Karpas-422 (cell line): ENCODE results near the gene TFCP2L1. TPM values are rescaled to one million over a fixed set of nuclear protein-coding genes. Genes with fewer than 3 reads are reported as not detected.
"Not testable (repeated sequence)": the region's sequence is repeated elsewhere in the genome, so short reads cannot be mapped to it uniquely, and the experiment has no call there.

ENCODE experiments used
- DNase-seq: peaks from one replicate; pipeline ENCODE4 v3.0.0-alpha.2; 2015
- H2AFZ ChIP-seq: fragments of 200-600 bp; sonication (generic); 2 replicates; pipeline ENCODE4 v1.6.1; 2014; ENCODE audit warnings: antibody characterized with exemption, low read length, mixed read lengths
- H3K27ac ChIP-seq: fragments of 200-600 bp; sonication (generic); 2 replicates; pipeline ENCODE4 v1.5.1; 2014; ENCODE audit warnings: mild to moderate bottlenecking, low read length, moderate library complexity
- H3K27me3 ChIP-seq: fragments of 200-600 bp; sonication (generic); 2 replicates; pipeline ENCODE4 v1.6.1; 2014; ENCODE audit warnings: low read length, mixed read lengths
- H3K36me3 ChIP-seq: fragments of 200-600 bp; sonication (generic); 2 replicates; pipeline ENCODE4 v1.6.1; 2014; ENCODE audit warnings: low read length, mixed read lengths; ENCODE audit not compliant: insufficient read depth
- H3K4me1 ChIP-seq: fragments of 200-600 bp; sonication (generic); 2 replicates; pipeline ENCODE4 v1.6.1; 2014; ENCODE audit warnings: mild to moderate bottlenecking, low read length, mixed read lengths
- H3K4me2 ChIP-seq: fragments of 200-600 bp; sonication (generic); 2 replicates; pipeline ENCODE4 v1.6.1; 2014; ENCODE audit warnings: low read length, low read depth, mild to moderate bottlenecking; ENCODE audit not compliant: poor library complexity, severe bottlenecking
- H3K4me3 ChIP-seq: fragments of 200-600 bp; sonication (generic); 2 replicates; pipeline ENCODE4 v1.5.1; 2014; ENCODE audit warnings: mild to moderate bottlenecking, antibody characterized with exemption, low read length, mixed read lengths
- H3K79me2 ChIP-seq: fragments of 200-600 bp; sonication (generic); 2 replicates; pipeline ENCODE4 v1.6.1; 2014; ENCODE audit warnings: mild to moderate bottlenecking, low read length, mixed read lengths
- H3K9ac ChIP-seq: fragments of 200-600 bp; sonication (generic); 2 replicates; pipeline ENCODE4 v1.6.0; 2014; ENCODE audit warnings: low read length
- H3K9me2 ChIP-seq: fragments of 200-600 bp; sonication (generic), shearing (Covaris generic); replicated peaks from 2 replicates; pipeline ENCODE4 v1.6.0; 2014; ENCODE audit warnings: mild to moderate bottlenecking, low read length, moderate library complexity; ENCODE audit not compliant: insufficient read depth
- H3K9me3 ChIP-seq: fragments of 300-700, 200-600 bp; sonication (generic); 2 replicates; pipeline ENCODE4 v1.6.1; 2014; ENCODE audit warnings: low read length, mixed read lengths
- H4K20me1 ChIP-seq: fragments of 200-600 bp; sonication (generic); 2 replicates; pipeline ENCODE4 v1.6.1; 2014; ENCODE audit warnings: mild to moderate bottlenecking, antibody characterized with exemption, low read length, low read depth; ENCODE audit not compliant: insufficient read depth
- total RNA-seq: library from RNA; depleted of rRNA; stranded (reverse); fragments of >200 nt; shearing (Covaris generic); gene quantifications from 2 replicates; pipeline ENCODE4 v1.2.3, GENCODE V29; 2014; ENCODE audit warnings: low replicate concordance

The TFCP2L1 gene
- total RNA-seq, 1 experiment from 2014 or later = not detected

DNA sequence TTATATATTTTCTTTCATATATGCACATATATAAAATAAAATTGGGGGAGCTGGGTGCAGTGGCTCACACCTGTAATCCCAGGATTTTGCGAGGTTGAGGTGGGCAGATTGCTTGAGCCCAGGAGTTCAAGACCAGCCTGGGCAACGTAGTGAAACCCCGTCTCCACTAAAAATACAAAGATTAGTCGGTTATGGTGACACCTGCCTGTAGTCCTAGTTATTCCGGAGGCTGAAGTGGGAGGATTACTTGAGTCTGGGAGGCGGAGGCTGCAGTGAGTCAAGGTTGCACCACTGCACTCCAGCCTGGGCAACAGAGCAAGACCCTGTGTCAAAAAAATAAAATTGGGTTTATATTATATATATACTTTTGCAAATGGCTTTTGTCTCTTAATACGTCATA lies 39.6 kb upstream of the TFCP2L1 start:
- Histone ChIP-seq H2AFZ (no peak overlapping the region), H3K27ac (no peak overlapping the region), H3K9me2 (no peaks in the 10 kb centered on the region), H3K27me3 (no peaks in the 10 kb centered on the region), H3K9ac (no peak overlapping the region), H3K4me3 (no peak overlapping the region), H3K9me3 (no peaks in the 10 kb centered on the region), H3K4me1 (no peaks in the 10 kb centered on the region), H3K4me2 (no peak overlapping the region), H3K36me3 (no peaks in the 10 kb centered on the region), H3K79me2 (no peaks in the 10 kb centered on the region), H4K20me1 (no peaks in the 10 kb centered on the region)
- DNase-seq = no peak

DNA sequence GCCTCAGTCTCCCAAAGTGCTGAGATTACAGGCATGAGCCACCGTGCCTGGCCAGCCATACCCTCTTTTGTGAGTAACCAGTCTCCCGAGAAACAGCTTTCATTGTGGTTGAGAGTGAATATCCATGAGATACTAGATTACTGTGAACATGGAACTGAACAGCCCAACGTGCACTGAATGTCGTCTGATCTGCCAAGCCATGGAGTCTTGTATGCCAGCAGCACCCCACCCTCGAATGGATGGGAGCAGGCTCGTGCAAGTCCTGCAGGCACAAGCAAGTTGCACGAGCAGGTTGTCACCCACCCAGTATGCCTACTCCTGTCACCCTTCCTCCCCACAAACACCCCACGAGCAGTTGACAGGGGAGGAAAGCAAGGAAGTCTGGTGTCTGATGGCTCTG lies 36.5 kb upstream of the TFCP2L1 start:
- Histone ChIP-seq H3K9me2 (no peaks in the 10 kb centered on the region), H3K27ac (no peak overlapping the region), H3K4me3 (no peak overlapping the region), H3K27me3 (no peaks in the 10 kb centered on the region), H3K4me2 (no peak overlapping the region), H3K9ac (no peak overlapping the region), H3K9me3 (no peaks in the 10 kb centered on the region), H4K20me1 (no peaks in the 10 kb centered on the region), H3K79me2 (no peaks in the 10 kb centered on the region), H3K4me1 (no peaks in the 10 kb centered on the region), H2AFZ (no peak overlapping the region), H3K36me3 (no peaks in the 10 kb centered on the region)
- no peak for DNase-seq

DNA sequence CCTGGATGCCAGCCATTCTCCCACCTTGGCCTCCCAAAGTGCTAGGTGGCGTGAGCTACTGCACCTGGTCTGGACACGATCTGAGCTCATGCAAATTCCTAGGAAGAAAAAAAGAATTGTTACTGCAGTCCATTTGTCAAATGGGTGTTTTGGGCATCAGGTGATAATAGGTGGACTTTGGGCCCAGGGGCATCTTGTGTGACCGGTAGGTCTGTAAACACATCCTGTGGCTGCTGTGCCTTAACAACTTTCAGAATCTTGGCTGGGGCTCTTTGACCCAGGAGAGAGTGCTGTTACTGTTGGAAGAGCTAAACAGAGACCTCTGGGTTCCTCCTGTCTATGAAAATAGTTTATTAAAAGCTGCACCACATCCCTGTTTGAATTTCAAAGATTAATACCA lies 34.9 kb upstream of the TFCP2L1 start:
- Histone ChIP-seq H3K79me2 (no peaks in the 10 kb centered on the region), H2AFZ (no peak overlapping the region), H3K9me3 (no peaks in the 10 kb centered on the region), H3K36me3 (no peaks in the 10 kb centered on the region), H3K9ac (no peak overlapping the region), H4K20me1 (no peaks in the 10 kb centered on the region), H3K9me2 (no peaks in the 10 kb centered on the region), H3K4me1 (no peaks in the 10 kb centered on the region), H3K4me3 (no peak overlapping the region), H3K27me3 (no peaks in the 10 kb centered on the region), H3K27ac (no peak overlapping the region), H3K4me2 (no peak overlapping the region)
- no peak for DNase-seq

DNA sequence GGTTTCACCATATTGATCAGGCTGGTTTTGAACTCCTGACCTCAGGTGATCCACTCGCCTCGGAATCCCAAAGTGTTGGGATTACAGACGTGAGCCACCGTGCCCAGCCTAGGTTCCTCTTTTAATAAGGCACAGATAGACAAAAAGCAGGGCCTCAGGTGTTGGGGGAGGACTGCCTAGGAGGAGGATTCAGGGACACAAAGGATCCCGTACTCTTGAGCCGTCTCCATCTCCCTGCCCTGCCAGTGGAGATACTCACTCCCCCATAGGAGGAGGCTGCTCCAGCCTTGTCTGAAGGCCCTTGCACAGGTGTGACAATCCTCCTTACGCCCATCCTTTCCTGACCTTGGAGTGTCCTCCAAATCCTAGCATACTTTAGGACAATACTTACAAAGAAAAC lies 32.0 kb upstream of the TFCP2L1 start:
- no peaks in the 10 kb centered on the region for H4K20me1 ChIP-seq
- H3K9me2 ChIP-seq = no peaks in the 10 kb centered on the region
- no peaks in the 10 kb centered on the region for H3K79me2 ChIP-seq
- H2AFZ ChIP-seq = no peak overlapping the region
- no peaks in the 10 kb centered on the region for H3K9me3 ChIP-seq
- no peaks in the 10 kb centered on the region for H3K27me3 ChIP-seq
- DNase-seq = no peak
- H3K4me1 ChIP-seq = no peaks in the 10 kb centered on the region
- no peak overlapping the region for H3K27ac ChIP-seq
- H3K9ac ChIP-seq = no peak overlapping the region
- H3K4me2 ChIP-seq = no peak overlapping the region
- no peak overlapping the region for H3K4me3 ChIP-seq
- no peaks in the 10 kb centered on the region for H3K36me3 ChIP-seq

DNA sequence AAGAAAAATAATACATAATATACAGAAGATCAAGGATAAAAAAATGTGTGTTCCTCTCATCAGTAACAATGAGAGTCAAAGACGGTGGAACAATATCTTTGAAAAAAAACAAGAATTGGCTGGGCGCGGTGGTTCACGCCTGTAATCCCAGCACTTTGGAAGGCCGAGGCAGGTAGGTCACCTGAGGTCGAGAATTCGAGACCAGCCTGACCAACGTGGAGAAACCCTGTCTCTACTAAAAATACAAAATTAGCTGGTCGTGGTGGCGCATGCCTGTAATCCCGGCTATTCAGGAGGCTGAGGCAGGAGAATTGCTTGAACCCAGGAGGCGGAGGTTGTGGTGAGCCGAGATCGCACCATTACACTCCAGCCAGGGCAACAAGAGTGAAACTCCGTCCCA lies 28.7 kb upstream of the TFCP2L1 start:
- not testable (repeated sequence) for H3K9me3 ChIP-seq, H3K27ac ChIP-seq, H3K79me2 ChIP-seq, H3K9me2 ChIP-seq, H3K4me3 ChIP-seq, H4K20me1 ChIP-seq, H3K36me3 ChIP-seq, H3K9ac ChIP-seq, H3K27me3 ChIP-seq, H2AFZ ChIP-seq, H3K4me1 ChIP-seq, H3K4me2 ChIP-seq, DNase-seq

DNA sequence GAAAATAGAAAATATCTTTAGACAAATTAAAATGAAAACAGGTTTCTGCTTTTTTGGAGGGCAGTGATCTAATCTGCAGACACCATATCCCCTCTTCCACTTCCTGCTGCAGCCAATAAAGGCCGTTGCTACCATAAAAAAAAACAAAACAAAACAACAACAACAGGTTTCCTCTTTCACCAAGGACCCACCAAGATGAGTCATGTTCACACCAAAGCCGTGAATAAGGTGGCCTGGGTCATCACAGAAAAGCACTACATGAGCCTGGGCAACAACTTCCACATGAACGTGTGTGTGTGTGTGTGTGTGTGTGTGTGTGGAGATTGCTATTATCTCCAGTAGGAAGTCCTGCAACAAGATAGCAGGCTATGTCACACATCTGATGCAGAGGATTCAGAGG lies 24.8 kb upstream of the TFCP2L1 start:
- Histone ChIP-seq H2AFZ (no peak overlapping the region), H3K27ac (no peak overlapping the region), H3K9me2 (no peaks in the 10 kb centered on the region), H3K4me3 (no peak overlapping the region), H3K27me3 (no peaks in the 10 kb centered on the region), H3K4me2 (no peak overlapping the region), H3K36me3 (no peaks in the 10 kb centered on the region), H3K79me2 (no peaks in the 10 kb centered on the region), H4K20me1 (no peaks in the 10 kb centered on the region), H3K4me1 (no peaks in the 10 kb centered on the region), H3K9ac (no peak overlapping the region), H3K9me3 (no peaks in the 10 kb centered on the region)
- no peak for DNase-seq

DNA sequence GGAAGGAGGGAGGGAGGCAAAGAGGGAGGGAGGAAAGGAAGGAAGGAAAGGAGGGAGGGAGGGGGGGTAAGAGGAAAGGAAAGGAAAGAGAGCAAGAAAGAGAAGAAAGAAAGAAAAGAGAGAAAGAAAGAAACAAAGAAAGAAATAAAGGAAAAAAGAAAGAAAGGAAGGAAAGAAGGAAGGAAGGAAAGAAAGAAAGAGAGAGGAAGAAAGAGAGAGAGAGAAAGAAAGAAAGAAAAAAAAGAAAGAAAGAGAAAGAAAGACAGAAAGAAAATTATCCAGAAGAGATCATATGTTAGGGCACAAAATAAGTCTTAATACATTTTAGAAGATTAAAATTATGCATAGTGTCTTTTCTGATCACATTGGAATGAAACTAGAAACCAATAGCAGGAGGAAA lies 24.3 kb upstream of the TFCP2L1 start:
- Histone ChIP-seq H3K4me3 (no peak overlapping the region), H3K9me2 (no peaks in the 10 kb centered on the region), H3K9ac (no peak overlapping the region), H4K20me1 (no peaks in the 10 kb centered on the region), H2AFZ (no peak overlapping the region), H3K4me1 (no peaks in the 10 kb centered on the region), H3K27ac (no peak overlapping the region), H3K36me3 (no peaks in the 10 kb centered on the region), H3K27me3 (no peaks in the 10 kb centered on the region), H3K4me2 (no peak overlapping the region), H3K9me3 (no peaks in the 10 kb centered on the region), H3K79me2 (no peaks in the 10 kb centered on the region)
- no peak for DNase-seq

DNA sequence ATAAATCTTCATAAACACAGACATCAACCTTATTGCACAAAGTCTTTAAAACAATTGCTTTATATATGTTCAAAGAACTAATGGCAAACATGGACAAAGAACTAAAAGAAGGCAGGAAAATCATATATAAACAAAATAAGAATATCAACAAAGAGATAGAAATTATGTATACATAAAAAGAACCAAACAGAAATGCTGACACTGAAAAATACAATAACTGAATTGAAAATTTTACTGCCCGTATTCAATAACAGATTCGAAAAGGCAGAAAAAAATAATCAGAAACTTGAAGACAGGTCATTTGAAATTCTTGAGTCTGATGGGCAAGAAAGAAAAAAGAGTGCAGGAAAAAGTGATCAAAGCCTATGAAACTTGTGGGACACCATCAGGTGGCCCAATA lies 22.0 kb upstream of the TFCP2L1 start:
- H4K20me1 ChIP-seq = no peaks in the 10 kb centered on the region
- no peaks in the 10 kb centered on the region for H3K9me3 ChIP-seq
- H3K27ac ChIP-seq = no peak overlapping the region
- no peaks in the 10 kb centered on the region for H3K4me1 ChIP-seq
- H3K4me3 ChIP-seq = no peak overlapping the region
- H3K4me2 ChIP-seq = no peak overlapping the region
- H3K9ac ChIP-seq = no peak overlapping the region
- no peak overlapping the region for H2AFZ ChIP-seq
- H3K27me3 ChIP-seq = no peaks in the 10 kb centered on the region
- no peaks in the 10 kb centered on the region for H3K36me3 ChIP-seq
- no peak for DNase-seq
- no peaks in the 10 kb centered on the region for H3K9me2 ChIP-seq
- H3K79me2 ChIP-seq = no peaks in the 10 kb centered on the region

DNA sequence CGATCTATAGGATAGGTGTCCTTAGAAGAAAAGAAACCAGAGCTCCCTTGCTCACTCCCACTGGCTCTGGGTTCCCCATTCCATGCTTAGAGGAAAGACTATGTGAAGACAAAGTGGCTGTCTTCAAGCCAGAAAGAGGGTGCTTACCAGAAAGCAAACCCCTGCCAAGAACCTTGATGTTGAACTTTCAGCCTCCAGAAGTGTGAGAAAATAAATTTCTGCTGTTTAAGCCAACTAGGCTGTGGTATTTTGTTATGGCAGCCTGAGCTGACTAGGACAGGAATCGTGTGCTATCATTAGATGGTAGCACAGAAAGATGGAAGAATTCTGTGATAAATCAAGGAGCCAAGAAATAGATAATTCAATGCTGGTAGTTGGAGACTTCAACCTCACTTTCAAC lies 19.9 kb upstream of the TFCP2L1 start:
- H3K4me1 ChIP-seq = no peaks in the 10 kb centered on the region
- H3K9me2 ChIP-seq = no peaks in the 10 kb centered on the region
- no peak overlapping the region for H3K27ac ChIP-seq
- H3K36me3 ChIP-seq = no peaks in the 10 kb centered on the region
- no peak overlapping the region for H3K9ac ChIP-seq
- H4K20me1 ChIP-seq = no peaks in the 10 kb centered on the region
- no peaks in the 10 kb centered on the region for H3K27me3 ChIP-seq
- no peaks in the 10 kb centered on the region for H3K79me2 ChIP-seq
- no peak for DNase-seq
- no peak overlapping the region for H3K4me3 ChIP-seq
- H3K9me3 ChIP-seq = no peaks in the 10 kb centered on the region
- H3K4me2 ChIP-seq = no peak overlapping the region
- H2AFZ ChIP-seq = no peak overlapping the region
